Sigmoid colon (tissue), 4 donors: ENCODE measurements around the gene MED13L.

Experiments used
- CTCF ChIP-seq, 4 experiments: fragments of 450-650 bp in 3 of 4; fragments of 200-600 bp in 1 of 4; IDR thresholded peaks; one replicate each; pipeline ENCODE4 v1.5.1; 2016 to 2019; ENCODE audit warnings: antibody characterized with exemption in 4 of 4, mild to moderate bottlenecking in 3 of 4, moderate library complexity in 2 of 4
- EP300 ChIP-seq, 4 donors: sonication (generic); formaldehyde crosslinking; IDR thresholded peaks; one replicate each; pipeline ENCODE4 v1.6.1; 2017; ENCODE audit warnings: antibody characterized with exemption in 4 of 4
- POLR2AphosphoS5 ChIP-seq, 4 donors: sonication (generic); formaldehyde crosslinking; IDR thresholded peaks; one replicate each; pipeline ENCODE4 v1.6.1; 2017; ENCODE audit warnings: antibody characterized with exemption in 4 of 4

- TF ChIP-seq EP300 (IDR thresholded peaks at IDR 0.05): no peak
- TF ChIP-seq CTCF (IDR thresholded peaks at IDR 0.05): no peak
- TF ChIP-seq POLR2AphosphoS5 (IDR thresholded peaks at IDR 0.05): no peak
Measured at GRCh38 chr12:116201359-116201758, 76.1 kb downstream of the MED13L start.
